ENCODE data around the gene COL16A1.

Gene COL16A1

GRCh38 chr1:31644560-31645273, 59.1 kb downstream of the COL16A1 start, which contains the start of gene PEF1:
TSS of gene PEF1 (minus strand) at chr1:31644876. CDS start at chr1:31644864, 12 bp downstream.
- peak within 1 kb of the TSS; percentile 100 for H3K4me3 Mint-ChIP-seq
- H3K27me3 Mint-ChIP-seq = no peaks in the 10 kb centered on the region

GRCh38 chr1:31643976-31644559, 59.7 kb downstream of the COL16A1 start:
- H3K27ac Mint-ChIP-seq = peak overlapping the region; percentile 100
- peak overlapping the region; percentile 100 for H3K4me3 Mint-ChIP-seq
- peaks cover 39% of the 10 kb centered on the region for H3K4me1 Mint-ChIP-seq
- H3K27me3 Mint-ChIP-seq = no peaks in the 10 kb centered on the region
- peaks cover 3% of the 10 kb centered on the region for H3K36me3 Mint-ChIP-seq
- H3K9me3 Mint-ChIP-seq = no peaks in the 10 kb centered on the region

More at GRCh38 chr1:31644560-31645273, 59.1 kb downstream of the COL16A1 start, which contains the start of gene PEF1:
- H3K4me1 Mint-ChIP-seq = peaks cover 39% of the 10 kb centered on the region
- no peaks in the 10 kb centered on the region for H3K9me3 Mint-ChIP-seq
- H3K36me3 Mint-ChIP-seq = peaks cover 3% of the 10 kb centered on the region
- H3K27ac Mint-ChIP-seq = peak within 1 kb of the TSS; percentile 100

- Mint-ChIP-seq H3K4me3 (peak overlapping the region; percentile 55), H3K36me3 (peaks cover 3% of the 10 kb centered on the region), H3K4me1 (peaks cover 39% of the 10 kb centered on the region), H3K27me3 (no peaks in the 10 kb centered on the region), H3K27ac (peak overlapping the region; percentile 12), H3K9me3 (no peaks in the 10 kb centered on the region)
These were observed 60.9 kb downstream of the COL16A1 start for GRCh38 chr1:31642897-31643296.

DNA sequence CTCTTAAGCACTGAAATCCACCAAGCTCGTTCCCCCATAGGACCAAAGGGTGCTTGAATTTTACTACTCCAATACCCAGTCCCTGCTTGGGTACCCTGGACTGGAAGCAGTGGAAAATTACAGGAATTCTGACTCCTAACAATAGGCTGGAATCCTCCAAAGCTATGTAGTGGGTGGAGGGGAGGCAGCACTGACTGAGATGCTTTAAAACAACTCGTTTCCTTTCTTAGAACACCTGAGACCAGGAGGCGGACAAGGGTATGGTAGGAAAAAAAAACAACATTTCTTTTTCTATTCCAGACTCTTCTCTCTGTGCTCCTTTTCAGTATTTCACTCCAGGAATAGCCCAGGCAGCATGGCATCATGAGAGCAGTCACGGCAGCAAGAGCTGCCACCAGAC, 61.5 kb downstream of the COL16A1 start:
- peaks cover 39% of the 10 kb centered on the region for H3K4me1 Mint-ChIP-seq
- no peaks in the 10 kb centered on the region for H3K27me3 Mint-ChIP-seq
- H3K9me3 Mint-ChIP-seq = no peaks in the 10 kb centered on the region
- H3K36me3 Mint-ChIP-seq = peaks cover 3% of the 10 kb centered on the region
- H3K4me3 Mint-ChIP-seq = no peak overlapping the region
- no peak overlapping the region for H3K27ac Mint-ChIP-seq

GRCh38 chr1:31640964-31641363, 62.9 kb downstream of the COL16A1 start:
- Mint-ChIP-seq H3K4me3 (no peak overlapping the region), H3K27me3 (no peaks in the 10 kb centered on the region), H3K4me1 (peaks cover 29% of the 10 kb centered on the region)

DNA sequence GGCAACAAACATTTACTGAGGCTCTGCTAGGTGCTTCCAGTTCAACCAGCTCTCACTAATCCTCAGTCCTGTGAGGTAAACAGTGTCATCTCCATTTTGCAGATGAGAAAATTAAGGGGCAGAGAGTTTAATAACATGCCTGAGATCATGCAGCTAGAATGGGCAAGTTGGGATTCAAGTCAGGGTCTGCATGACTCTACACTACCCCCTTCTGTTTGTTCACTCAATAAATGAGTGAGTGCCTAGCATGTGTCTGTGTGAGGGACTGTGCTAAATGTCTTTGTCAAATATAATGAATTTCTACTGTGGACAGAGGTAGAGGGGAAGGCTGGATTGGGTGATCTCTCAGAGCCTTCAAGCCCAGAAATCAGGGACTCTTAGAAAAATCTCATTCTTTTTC, 63.6 kb downstream of the COL16A1 start:
- Mint-ChIP-seq H3K4me1 (peaks cover 21% of the 10 kb centered on the region), H3K4me3 (no peak overlapping the region), H3K27me3 (no peaks in the 10 kb centered on the region), H3K27ac (no peak overlapping the region), H3K36me3 (no peaks in the 10 kb centered on the region), H3K9me3 (no peaks in the 10 kb centered on the region)

More at GRCh38 chr1:31640964-31641363, 62.9 kb downstream of the COL16A1 start:
- Mint-ChIP-seq H3K27ac (no peak overlapping the region), H3K36me3 (no peaks in the 10 kb centered on the region), H3K9me3 (no peaks in the 10 kb centered on the region)

GRCh38 chr1:31639543-31639942, 64.3 kb downstream of the COL16A1 start:
- H3K27me3 Mint-ChIP-seq = no peaks in the 10 kb centered on the region
- H3K4me1 Mint-ChIP-seq = peaks cover 19% of the 10 kb centered on the region
- no peak overlapping the region for H3K27ac Mint-ChIP-seq
- no peak overlapping the region for H3K4me3 Mint-ChIP-seq
- H3K36me3 Mint-ChIP-seq = no peaks in the 10 kb centered on the region
- no peaks in the 10 kb centered on the region for H3K9me3 Mint-ChIP-seq

- Mint-ChIP-seq H3K36me3 (no peaks in the 10 kb centered on the region), H3K27me3 (no peaks in the 10 kb centered on the region), H3K4me1 (peaks cover 8% of the 10 kb centered on the region), H3K4me3 (peak overlapping the region; percentile 0), H3K9me3 (no peaks in the 10 kb centered on the region), H3K27ac (no peak overlapping the region)
These were observed 65.7 kb downstream of the COL16A1 start for GRCh38 chr1:31637915-31638673.

GRCh38 chr1:31633117-31633516, 70.7 kb downstream of the COL16A1 start:
- H3K4me1 Mint-ChIP-seq = peaks cover 4% of the 10 kb centered on the region
- peaks cover 3% of the 10 kb centered on the region for H3K36me3 Mint-ChIP-seq
- H3K27me3 Mint-ChIP-seq = no peaks in the 10 kb centered on the region
- no peaks in the 10 kb centered on the region for H3K9me3 Mint-ChIP-seq
- no peak overlapping the region for H3K4me3 Mint-ChIP-seq
- H3K27ac Mint-ChIP-seq = no peak overlapping the region

GRCh38 chr1:31632649-31633048, 71.2 kb downstream of the COL16A1 start:
- H3K36me3 Mint-ChIP-seq = peaks cover 3% of the 10 kb centered on the region

DNA sequence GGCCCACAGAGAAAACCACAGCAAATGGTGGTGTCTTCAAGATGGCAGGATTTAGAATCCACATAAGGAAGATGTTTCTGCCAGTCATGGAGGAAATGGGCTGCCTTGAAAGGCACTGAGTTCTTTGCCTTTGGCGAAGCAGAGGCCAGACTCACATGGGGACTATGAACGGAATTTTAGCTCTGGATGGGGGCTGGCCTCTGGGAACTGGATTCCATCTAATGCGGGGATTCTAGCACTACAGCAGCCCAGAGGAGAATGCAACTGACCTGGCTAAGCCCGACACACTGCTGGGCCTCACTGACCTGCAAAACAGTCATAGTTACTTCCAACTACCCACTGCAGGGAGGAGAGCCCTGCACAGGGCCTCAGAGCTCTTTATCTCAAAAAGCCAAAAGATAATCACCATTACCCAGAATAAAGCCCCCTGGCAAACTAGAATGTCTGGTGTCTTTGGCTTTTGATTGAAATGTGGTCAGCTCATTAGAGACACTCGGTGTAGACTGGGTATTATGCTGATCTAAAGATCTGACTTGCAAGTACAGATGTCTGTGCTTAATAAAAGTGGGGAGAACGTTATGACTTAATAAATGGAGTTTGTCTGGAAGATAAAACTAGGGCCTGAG, 74.8 kb downstream of the COL16A1 start:
- Mint-ChIP-seq H3K27me3 (no peaks in the 10 kb centered on the region), H3K36me3 (peaks cover 6% of the 10 kb centered on the region), H3K9me3 (no peaks in the 10 kb centered on the region), H3K27ac (no peak overlapping the region), H3K4me3 (no peak overlapping the region), H3K4me1 (no peaks in the 10 kb centered on the region)

More at GRCh38 chr1:31632649-31633048, 71.2 kb downstream of the COL16A1 start:
- Mint-ChIP-seq H3K9me3 (no peaks in the 10 kb centered on the region), H3K27ac (no peak overlapping the region), H3K27me3 (no peaks in the 10 kb centered on the region), H3K4me3 (no peak overlapping the region), H3K4me1 (peaks cover 4% of the 10 kb centered on the region)

- H3K4me1 Mint-ChIP-seq = no peaks in the 10 kb centered on the region
- H3K27me3 Mint-ChIP-seq = no peaks in the 10 kb centered on the region
- no peaks in the 10 kb centered on the region for H3K9me3 Mint-ChIP-seq
- no peak overlapping the region for H3K4me3 Mint-ChIP-seq
- peaks cover 9% of the 10 kb centered on the region for H3K36me3 Mint-ChIP-seq
- H3K27ac Mint-ChIP-seq = no peak overlapping the region
These were observed 75.8 kb downstream of the COL16A1 start for GRCh38 chr1:31627930-31628559.

GRCh38 chr1:31627301-31627929, 76.4 kb downstream of the COL16A1 start:
- H3K4me1 Mint-ChIP-seq = no peaks in the 10 kb centered on the region
- no peak overlapping the region for H3K4me3 Mint-ChIP-seq
- H3K9me3 Mint-ChIP-seq = no peaks in the 10 kb centered on the region
- no peaks in the 10 kb centered on the region for H3K27me3 Mint-ChIP-seq
- peaks cover 9% of the 10 kb centered on the region for H3K36me3 Mint-ChIP-seq
- no peak overlapping the region for H3K27ac Mint-ChIP-seq

- Mint-ChIP-seq H3K27ac (no peak overlapping the region), H3K4me3 (no peak overlapping the region), H3K27me3 (no peaks in the 10 kb centered on the region), H3K4me1 (no peaks in the 10 kb centered on the region), H3K9me3 (no peaks in the 10 kb centered on the region), H3K36me3 (peaks cover 9% of the 10 kb centered on the region)
These were observed 77.3 kb downstream of the COL16A1 start for GRCh38 chr1:31626223-31627207.
